HL-60 (cell line): Measurements from ENCODE around the gene IQCK.

ENCODE experiments used
- POLR2AphosphoS5 ChIP-seq: IDR thresholded peaks from 2 replicates; pipeline ENCODE4 v1.6.1; 2012; ENCODE audit warnings: low read depth
- TF ChIP-seq, protein P1 (sequence below): IDR thresholded peaks from one replicate; pipeline ENCODE4 v1.5.1; 2011; ENCODE audit warnings: low read length, control low read depth, inconsistent platforms; ENCODE audit not compliant: insufficient read depth

DNA sequence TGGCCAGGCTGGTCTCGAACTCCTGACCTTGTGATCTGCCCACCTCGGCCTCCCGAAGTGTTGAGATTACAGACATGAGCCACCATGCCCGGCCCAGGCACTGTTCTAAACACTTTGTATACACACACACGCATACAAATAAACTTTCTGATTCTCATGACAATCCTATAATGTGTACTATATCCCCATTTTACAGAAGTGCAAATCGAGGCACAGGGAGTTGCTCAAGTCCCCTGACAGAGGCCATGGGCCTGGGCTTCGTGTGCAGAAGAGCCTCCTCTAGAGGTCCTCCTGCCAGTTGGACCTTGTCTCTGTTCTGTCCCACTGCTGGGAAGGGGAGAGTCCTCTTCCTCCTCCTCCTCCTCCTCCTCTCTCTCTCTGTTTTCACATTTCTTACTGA, 176.5 kb downstream of the IQCK start:
- TF ChIP-seq, protein P1, sequence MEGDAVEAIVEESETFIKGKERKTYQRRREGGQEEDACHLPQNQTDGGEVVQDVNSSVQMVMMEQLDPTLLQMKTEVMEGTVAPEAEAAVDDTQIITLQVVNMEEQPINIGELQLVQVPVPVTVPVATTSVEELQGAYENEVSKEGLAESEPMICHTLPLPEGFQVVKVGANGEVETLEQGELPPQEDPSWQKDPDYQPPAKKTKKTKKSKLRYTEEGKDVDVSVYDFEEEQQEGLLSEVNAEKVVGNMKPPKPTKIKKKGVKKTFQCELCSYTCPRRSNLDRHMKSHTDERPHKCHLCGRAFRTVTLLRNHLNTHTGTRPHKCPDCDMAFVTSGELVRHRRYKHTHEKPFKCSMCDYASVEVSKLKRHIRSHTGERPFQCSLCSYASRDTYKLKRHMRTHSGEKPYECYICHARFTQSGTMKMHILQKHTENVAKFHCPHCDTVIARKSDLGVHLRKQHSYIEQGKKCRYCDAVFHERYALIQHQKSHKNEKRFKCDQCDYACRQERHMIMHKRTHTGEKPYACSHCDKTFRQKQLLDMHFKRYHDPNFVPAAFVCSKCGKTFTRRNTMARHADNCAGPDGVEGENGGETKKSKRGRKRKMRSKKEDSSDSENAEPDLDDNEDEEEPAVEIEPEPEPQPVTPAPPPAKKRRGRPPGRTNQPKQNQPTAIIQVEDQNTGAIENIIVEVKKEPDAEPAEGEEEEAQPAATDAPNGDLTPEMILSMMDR, result no peak
- TF ChIP-seq POLR2AphosphoS5, result no peak
